IPS-NIHi7 (cell line): ENCODE data around the gene TBC1D22A.
A peak's percentile ranks its signal among the peaks of the same experiment; 100 is the strongest.
"Not testable (repeated sequence)": the region's sequence is repeated elsewhere in the genome, so short reads cannot be mapped to it uniquely, and the experiment has no call there.

Experiments used
- DNase-seq: peaks from one replicate; pipeline ENCODE4 v3.0.0; 2012; ENCODE audit warnings: mixed read lengths; ENCODE audit errors: extremely low spot score

TBC1D22A gene

GRCh38 chr22:46812788-46813187 lies 50.3 kb downstream of the TBC1D22A start:
- DNase-seq = no peak

- DNase-seq = no peak
Observed at GRCh38 chr22:46813816-46814597, 51.6 kb downstream of the TBC1D22A start.

GRCh38 chr22:46815132-46815531 lies 52.7 kb downstream of the TBC1D22A start:
- no peak for DNase-seq

GRCh38 chr22:46815559-46815895 lies 53.1 kb downstream of the TBC1D22A start:
- no peak for DNase-seq

GRCh38 chr22:46815896-46816731 lies 53.7 kb downstream of the TBC1D22A start:
- no peak for DNase-seq

GRCh38 chr22:46817390-46817789 lies 54.9 kb downstream of the TBC1D22A start:
- DNase-seq = not testable (repeated sequence)

GRCh38 chr22:46823248-46823647 lies 60.8 kb downstream of the TBC1D22A start:
- DNase-seq = no peak

- no peak for DNase-seq
Observed at GRCh38 chr22:46823654-46824053, 61.2 kb downstream of the TBC1D22A start.

GRCh38 chr22:46824344-46824909 lies 62.0 kb downstream of the TBC1D22A start:
- no peak for DNase-seq

- no peak for DNase-seq
Observed at GRCh38 chr22:46824980-46825544, 62.6 kb downstream of the TBC1D22A start.

- no peak for DNase-seq
Observed at GRCh38 chr22:46826438-46827135, 64.1 kb downstream of the TBC1D22A start.

- peak; percentile 93 for DNase-seq
Observed at GRCh38 chr22:46827136-46827780, 64.8 kb downstream of the TBC1D22A start.

- DNase-seq = no peak
Observed at GRCh38 chr22:46827781-46828180, 65.3 kb downstream of the TBC1D22A start.

- no peak for DNase-seq
Observed at GRCh38 chr22:46828323-46828900, 66.0 kb downstream of the TBC1D22A start.

GRCh38 chr22:46829117-46829891 lies 66.9 kb downstream of the TBC1D22A start:
- no peak for DNase-seq

GRCh38 chr22:46829941-46830715 lies 67.7 kb downstream of the TBC1D22A start:
- DNase-seq = no peak

- no peak for DNase-seq
Observed at GRCh38 chr22:46830841-46831240, 68.4 kb downstream of the TBC1D22A start.

- peak; percentile 85 for DNase-seq
Observed at GRCh38 chr22:46833228-46833627, 70.8 kb downstream of the TBC1D22A start.

- no peak for DNase-seq
Observed at GRCh38 chr22:46834021-46834737, 71.7 kb downstream of the TBC1D22A start.
